Liver (tissue), 9 donors: ENCODE results near the gene SERINC5. TPM values are rescaled to one million over a fixed set of nuclear protein-coding genes. Genes with fewer than 3 reads are reported as not detected.
A peak's percentile ranks its signal among the peaks of the same experiment; 100 is the strongest.

Source experiments
- DNase-seq: peaks from one replicate; pipeline ENCODE4 v3.0.0-alpha.2; 2017; ENCODE audit warnings: low spot score
- H3K27ac ChIP-seq, 2 donors: one replicate each; pipeline ENCODE4 v1.7.0; 2013; ENCODE audit warnings: inconsistent platforms in 2 of 2, low read length in 2 of 2, control low read depth in 1 of 2, low read depth in 1 of 2, mild to moderate bottlenecking in 1 of 2
- H3K27me3 ChIP-seq, 4 donors: one replicate each; pipeline versions ENCODE4 v1.6.1 to v1.7.0; 2013; ENCODE audit warnings: low read length in 3 of 4, inconsistent platforms in 1 of 4, mild to moderate bottlenecking in 1 of 4, moderate library complexity in 1 of 4; ENCODE audit not compliant: control insufficient read depth in 4 of 4, insufficient read depth in 4 of 4
- H3K36me3 ChIP-seq, 4 donors: one replicate each; pipeline versions ENCODE4 v1.6.1 to v1.7.0; 2013; ENCODE audit warnings: low read length in 3 of 4, mild to moderate bottlenecking in 3 of 4, low read depth in 1 of 4, moderate library complexity in 1 of 4; ENCODE audit not compliant: control insufficient read depth in 4 of 4, insufficient read depth in 3 of 4
- H3K4me1 ChIP-seq, 4 donors: one replicate each; pipeline versions ENCODE4 v1.6.1 to v1.7.0; 2013; ENCODE audit warnings: low read length in 3 of 4, mild to moderate bottlenecking in 3 of 4, moderate library complexity in 1 of 4; ENCODE audit not compliant: control insufficient read depth in 4 of 4, insufficient read depth in 4 of 4
- H3K4me3 ChIP-seq, 3 donors: one replicate each; pipeline versions ENCODE4 v1.6.1 to v1.7.0; 2013; ENCODE audit warnings: low read length in 3 of 3, control low read depth in 1 of 3, low read depth in 1 of 3, mild to moderate bottlenecking in 1 of 3
- H3K9ac ChIP-seq, 2 donors: one replicate each; pipeline ENCODE4 v1.7.0; 2013; ENCODE audit warnings: low read length in 2 of 2, mild to moderate bottlenecking in 2 of 2, moderate library complexity in 2 of 2, control low read depth in 1 of 2, low read depth in 1 of 2
- H3K9me3 ChIP-seq, 4 donors: one replicate each; pipeline versions ENCODE4 v1.6.1 to v1.7.0; 2013; ENCODE audit warnings: low read length in 3 of 4; ENCODE audit not compliant: control insufficient read depth in 4 of 4
- EGR1 ChIP-seq, 2 donors: IDR thresholded peaks; 2 replicates each; pipeline ENCODE4 v1.6.1; 2016 to 2018; ENCODE audit warnings: antibody characterized with exemption in 2 of 2, low read depth in 2 of 2
- FOXA1 ChIP-seq: IDR thresholded peaks from 2 replicates; pipeline ENCODE4 v1.6.1; 2016; ENCODE audit warnings: antibody characterized with exemption
- GABPA ChIP-seq, 2 donors: IDR thresholded peaks in 1 of 2; conservative IDR thresholded peaks in 1 of 2; 2 replicates each; pipeline ENCODE4 v1.6.1; 2016; ENCODE audit warnings: antibody characterized with exemption in 2 of 2, mild to moderate bottlenecking in 1 of 2, moderate library complexity in 1 of 2
- HNF4A ChIP-seq, 2 donors: conservative IDR thresholded peaks; 2 replicates each; pipeline ENCODE4 v1.6.1; 2016; ENCODE audit warnings: antibody characterized with exemption in 2 of 2, mild to moderate bottlenecking in 2 of 2
- HNF4G ChIP-seq: IDR thresholded peaks from 2 replicates; pipeline ENCODE4 v1.6.1; 2016; ENCODE audit warnings: antibody characterized with exemption
- JUND ChIP-seq, 2 donors: IDR thresholded peaks; 2 replicates each; pipeline ENCODE4 v1.6.1; 2016; ENCODE audit warnings: antibody characterized with exemption in 2 of 2
- NR2F2 ChIP-seq: IDR thresholded peaks from 2 replicates; pipeline ENCODE4 v1.6.1; 2016; ENCODE audit warnings: antibody characterized with exemption
- RAD21 ChIP-seq, 2 donors: IDR thresholded peaks; 2 replicates each; pipeline ENCODE4 v1.6.1; 2016; ENCODE audit warnings: antibody characterized with exemption in 2 of 2, mild to moderate bottlenecking in 2 of 2
- RXRA ChIP-seq, 2 donors: IDR thresholded peaks; 2 replicates each; pipeline ENCODE4 v1.6.1; 2017 to 2018; ENCODE audit warnings: antibody characterized with exemption in 2 of 2, mild to moderate bottlenecking in 1 of 2
- SP1 ChIP-seq: IDR thresholded peaks from 2 replicates; pipeline ENCODE4 v1.6.1; 2018; ENCODE audit warnings: antibody characterized with exemption, mild to moderate bottlenecking
- TAF1 ChIP-seq: conservative IDR thresholded peaks from 2 replicates; pipeline ENCODE4 v1.6.1; 2016; ENCODE audit warnings: antibody characterized with exemption, mild to moderate bottlenecking
- YY1 ChIP-seq: IDR thresholded peaks from 2 replicates; pipeline ENCODE4 v1.6.1; 2016; ENCODE audit warnings: antibody characterized with exemption, mild to moderate bottlenecking
- WGBS: extraction: QIAGEN DNeasy Blood & Tissue Kit; methylation state at CpG from one replicate; pipeline ENCODE4 v1.1.7; 2013; 5-methylcytosine and 5-hydroxymethylcytosine counted together
- polyA plus RNA-seq, 2 donors: library from polyadenylated mRNA; stranded (reverse) in 1 of 2; unstranded in 1 of 2; fragments of 200-250 nt in 1 of 2; fragments of >200 nt in 1 of 2; fragmentation: Nextera tagmentation in 1 of 2; extraction: Ambion mirVana in 1 of 2; gene quantifications; one replicate each; pipeline versions ENCODE4 v1.2.1 to v1.2.3, GENCODE V29; 2013 to 2015
- total RNA-seq, 2 donors: library from RNA; depleted of rRNA; stranded (reverse); fragments of >200 nt; gene quantifications; one replicate each; pipeline ENCODE4 v1.2.3, GENCODE V29; 2014
- TF ChIP-seq, protein P1 (sequence below): fragments of 150-350 bp; IDR thresholded peaks from 2 replicates; pipeline ENCODE4 v1.5.1; 2017; ENCODE audit warnings: improper control_type of control experiment, low read depth, low read length; ENCODE audit not compliant: missing input control
- TF ChIP-seq, protein P2 (sequence below): IDR thresholded peaks from 2 replicates; pipeline ENCODE4 v1.6.1; 2016; ENCODE audit warnings: antibody characterized with exemption
- TF ChIP-seq, protein P3 (sequence below): IDR thresholded peaks from 2 replicates; pipeline ENCODE4 v1.6.1; 2016; ENCODE audit warnings: antibody characterized with exemption, mild to moderate bottlenecking
- TF ChIP-seq, protein P4 (sequence below): IDR thresholded peaks from 2 replicates; pipeline ENCODE4 v1.6.1; 2016; ENCODE audit warnings: antibody characterized with exemption
- TF ChIP-seq, protein P5 (sequence below): IDR thresholded peaks from 2 replicates; pipeline ENCODE4 v1.6.1; 2016; ENCODE audit warnings: antibody characterized with exemption
- donor health status: healthy.
- donor health status: healthy.
- donor health status: healthy.
- donor health status: healthy.
- donor health status: healthy.

Gene SERINC5
- total and polyA plus RNA-seq, 4 donors = 22.2 to 82.3 (median 32.0) TPM

DNA sequence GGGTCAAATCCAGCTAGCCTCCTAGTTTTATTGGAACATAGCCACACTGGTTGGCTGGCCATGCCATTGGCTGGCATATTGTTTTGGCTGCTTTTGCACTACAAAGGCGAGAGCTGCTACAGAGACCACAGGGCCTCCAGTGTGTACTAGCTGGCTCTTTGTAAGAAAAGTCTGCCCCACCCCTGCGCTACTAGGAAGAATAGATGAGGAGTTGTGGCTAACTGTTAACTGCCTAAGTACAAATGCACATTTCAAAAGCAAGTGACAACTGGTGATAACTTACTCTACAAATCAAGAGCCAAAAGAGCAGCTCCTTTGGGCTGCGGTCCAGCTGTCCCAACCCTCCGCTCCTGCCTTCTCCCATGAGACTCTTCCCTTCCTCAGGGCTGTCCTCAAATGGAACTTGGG, 63.9 kb downstream of the SERINC5 start:
- Histone ChIP-seq H3K36me3 (peaks cover 0 to 6% (median under 1%) of the 10 kb centered on the region in 4 donors), H3K4me3 (no peak overlapping the region), H3K9me3 (no peaks in the 10 kb centered on the region), H3K9ac (no peak overlapping the region), H3K27ac (peak overlapping the region in 1 of 2 donors; percentile 23), H3K27me3 (no peaks in the 10 kb centered on the region), H3K4me1 (peaks cover 21 to 51% (median 35%) of the 10 kb centered on the region in 4 donors)
- no peak for DNase-seq
- 59% methylated on average over 4 of the region's 4 CpGs for WGBS
- TF ChIP-seq HNF4A (conservative IDR thresholded peaks at IDR 0.05) (no peak), FOXA1 (no peak), NR2F2 (no peak), JUND (IDR thresholded peaks at IDR 0.05) (no peak), YY1 (no peak), RXRA (IDR thresholded peaks at IDR 0.05) (no peak), TAF1 (no peak), EGR1 (IDR thresholded peaks at IDR 0.05; ENCODE audit: low read depth in 2 of 2) (no peak), GABPA (IDR thresholded peaks at IDR 0.05 in 1 of 2, conservative IDR thresholded peaks at IDR 0.05 in 1 of 2) (no peak), SP1 (no peak), HNF4G (no peak), RAD21 (IDR thresholded peaks at IDR 0.05) (no peak)
- TF ChIP-seq, protein P1, sequence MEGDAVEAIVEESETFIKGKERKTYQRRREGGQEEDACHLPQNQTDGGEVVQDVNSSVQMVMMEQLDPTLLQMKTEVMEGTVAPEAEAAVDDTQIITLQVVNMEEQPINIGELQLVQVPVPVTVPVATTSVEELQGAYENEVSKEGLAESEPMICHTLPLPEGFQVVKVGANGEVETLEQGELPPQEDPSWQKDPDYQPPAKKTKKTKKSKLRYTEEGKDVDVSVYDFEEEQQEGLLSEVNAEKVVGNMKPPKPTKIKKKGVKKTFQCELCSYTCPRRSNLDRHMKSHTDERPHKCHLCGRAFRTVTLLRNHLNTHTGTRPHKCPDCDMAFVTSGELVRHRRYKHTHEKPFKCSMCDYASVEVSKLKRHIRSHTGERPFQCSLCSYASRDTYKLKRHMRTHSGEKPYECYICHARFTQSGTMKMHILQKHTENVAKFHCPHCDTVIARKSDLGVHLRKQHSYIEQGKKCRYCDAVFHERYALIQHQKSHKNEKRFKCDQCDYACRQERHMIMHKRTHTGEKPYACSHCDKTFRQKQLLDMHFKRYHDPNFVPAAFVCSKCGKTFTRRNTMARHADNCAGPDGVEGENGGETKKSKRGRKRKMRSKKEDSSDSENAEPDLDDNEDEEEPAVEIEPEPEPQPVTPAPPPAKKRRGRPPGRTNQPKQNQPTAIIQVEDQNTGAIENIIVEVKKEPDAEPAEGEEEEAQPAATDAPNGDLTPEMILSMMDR = no peak
- TF ChIP-seq, protein P2, sequence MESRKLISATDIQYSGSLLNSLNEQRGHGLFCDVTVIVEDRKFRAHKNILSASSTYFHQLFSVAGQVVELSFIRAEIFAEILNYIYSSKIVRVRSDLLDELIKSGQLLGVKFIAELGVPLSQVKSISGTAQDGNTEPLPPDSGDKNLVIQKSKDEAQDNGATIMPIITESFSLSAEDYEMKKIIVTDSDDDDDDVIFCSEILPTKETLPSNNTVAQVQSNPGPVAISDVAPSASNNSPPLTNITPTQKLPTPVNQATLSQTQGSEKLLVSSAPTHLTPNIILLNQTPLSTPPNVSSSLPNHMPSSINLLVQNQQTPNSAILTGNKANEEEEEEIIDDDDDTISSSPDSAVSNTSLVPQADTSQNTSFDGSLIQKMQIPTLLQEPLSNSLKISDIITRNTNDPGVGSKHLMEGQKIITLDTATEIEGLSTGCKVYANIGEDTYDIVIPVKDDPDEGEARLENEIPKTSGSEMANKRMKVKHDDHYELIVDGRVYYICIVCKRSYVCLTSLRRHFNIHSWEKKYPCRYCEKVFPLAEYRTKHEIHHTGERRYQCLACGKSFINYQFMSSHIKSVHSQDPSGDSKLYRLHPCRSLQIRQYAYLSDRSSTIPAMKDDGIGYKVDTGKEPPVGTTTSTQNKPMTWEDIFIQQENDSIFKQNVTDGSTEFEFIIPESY = no peak
- TF ChIP-seq, protein P3, sequence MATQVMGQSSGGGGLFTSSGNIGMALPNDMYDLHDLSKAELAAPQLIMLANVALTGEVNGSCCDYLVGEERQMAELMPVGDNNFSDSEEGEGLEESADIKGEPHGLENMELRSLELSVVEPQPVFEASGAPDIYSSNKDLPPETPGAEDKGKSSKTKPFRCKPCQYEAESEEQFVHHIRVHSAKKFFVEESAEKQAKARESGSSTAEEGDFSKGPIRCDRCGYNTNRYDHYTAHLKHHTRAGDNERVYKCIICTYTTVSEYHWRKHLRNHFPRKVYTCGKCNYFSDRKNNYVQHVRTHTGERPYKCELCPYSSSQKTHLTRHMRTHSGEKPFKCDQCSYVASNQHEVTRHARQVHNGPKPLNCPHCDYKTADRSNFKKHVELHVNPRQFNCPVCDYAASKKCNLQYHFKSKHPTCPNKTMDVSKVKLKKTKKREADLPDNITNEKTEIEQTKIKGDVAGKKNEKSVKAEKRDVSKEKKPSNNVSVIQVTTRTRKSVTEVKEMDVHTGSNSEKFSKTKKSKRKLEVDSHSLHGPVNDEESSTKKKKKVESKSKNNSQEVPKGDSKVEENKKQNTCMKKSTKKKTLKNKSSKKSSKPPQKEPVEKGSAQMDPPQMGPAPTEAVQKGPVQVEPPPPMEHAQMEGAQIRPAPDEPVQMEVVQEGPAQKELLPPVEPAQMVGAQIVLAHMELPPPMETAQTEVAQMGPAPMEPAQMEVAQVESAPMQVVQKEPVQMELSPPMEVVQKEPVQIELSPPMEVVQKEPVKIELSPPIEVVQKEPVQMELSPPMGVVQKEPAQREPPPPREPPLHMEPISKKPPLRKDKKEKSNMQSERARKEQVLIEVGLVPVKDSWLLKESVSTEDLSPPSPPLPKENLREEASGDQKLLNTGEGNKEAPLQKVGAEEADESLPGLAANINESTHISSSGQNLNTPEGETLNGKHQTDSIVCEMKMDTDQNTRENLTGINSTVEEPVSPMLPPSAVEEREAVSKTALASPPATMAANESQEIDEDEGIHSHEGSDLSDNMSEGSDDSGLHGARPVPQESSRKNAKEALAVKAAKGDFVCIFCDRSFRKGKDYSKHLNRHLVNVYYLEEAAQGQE = no peak
- TF ChIP-seq, protein P4, sequence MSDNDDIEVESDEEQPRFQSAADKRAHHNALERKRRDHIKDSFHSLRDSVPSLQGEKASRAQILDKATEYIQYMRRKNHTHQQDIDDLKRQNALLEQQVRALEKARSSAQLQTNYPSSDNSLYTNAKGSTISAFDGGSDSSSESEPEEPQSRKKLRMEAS = no peak
- TF ChIP-seq, protein P5, sequence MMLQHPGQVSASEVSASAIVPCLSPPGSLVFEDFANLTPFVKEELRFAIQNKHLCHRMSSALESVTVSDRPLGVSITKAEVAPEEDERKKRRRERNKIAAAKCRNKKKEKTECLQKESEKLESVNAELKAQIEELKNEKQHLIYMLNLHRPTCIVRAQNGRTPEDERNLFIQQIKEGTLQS = no peak
